ENCODE results near the gene TTL. TPM values are rescaled to one million over a fixed set of nuclear protein-coding genes. Genes with fewer than 3 reads are reported as not detected.

Gene TTL
- total and polyA plus RNA-seq, 4 donors: 3.6 to 9.5 (median 7.1) TPM

DNA sequence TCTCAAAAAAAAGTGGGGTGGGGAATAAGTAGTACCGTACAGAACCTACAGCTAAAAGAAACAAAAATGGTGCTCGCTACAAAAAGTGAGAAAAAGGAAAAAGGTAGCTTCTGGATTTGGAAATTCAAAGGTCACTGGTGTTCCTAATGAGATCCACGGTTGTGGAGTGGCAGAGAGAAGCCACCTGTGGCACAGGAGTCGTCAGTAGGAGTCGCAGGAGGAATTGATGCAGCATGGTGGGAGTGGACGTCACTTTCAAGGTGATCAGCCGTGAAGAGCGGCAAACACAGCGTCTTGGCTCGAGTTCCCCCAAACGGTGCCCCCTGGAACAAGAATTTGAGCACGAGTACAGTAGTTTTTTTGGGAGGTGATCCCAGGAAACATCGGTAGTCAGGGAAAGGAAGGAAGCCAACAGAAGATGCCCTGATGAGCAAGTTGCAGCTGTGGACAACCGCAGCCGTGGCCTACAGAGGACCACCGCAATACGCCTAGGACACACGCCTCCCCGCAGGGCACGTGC is 1.4 kb upstream of the TTL start:
- TF ChIP-seq, protein P1, sequence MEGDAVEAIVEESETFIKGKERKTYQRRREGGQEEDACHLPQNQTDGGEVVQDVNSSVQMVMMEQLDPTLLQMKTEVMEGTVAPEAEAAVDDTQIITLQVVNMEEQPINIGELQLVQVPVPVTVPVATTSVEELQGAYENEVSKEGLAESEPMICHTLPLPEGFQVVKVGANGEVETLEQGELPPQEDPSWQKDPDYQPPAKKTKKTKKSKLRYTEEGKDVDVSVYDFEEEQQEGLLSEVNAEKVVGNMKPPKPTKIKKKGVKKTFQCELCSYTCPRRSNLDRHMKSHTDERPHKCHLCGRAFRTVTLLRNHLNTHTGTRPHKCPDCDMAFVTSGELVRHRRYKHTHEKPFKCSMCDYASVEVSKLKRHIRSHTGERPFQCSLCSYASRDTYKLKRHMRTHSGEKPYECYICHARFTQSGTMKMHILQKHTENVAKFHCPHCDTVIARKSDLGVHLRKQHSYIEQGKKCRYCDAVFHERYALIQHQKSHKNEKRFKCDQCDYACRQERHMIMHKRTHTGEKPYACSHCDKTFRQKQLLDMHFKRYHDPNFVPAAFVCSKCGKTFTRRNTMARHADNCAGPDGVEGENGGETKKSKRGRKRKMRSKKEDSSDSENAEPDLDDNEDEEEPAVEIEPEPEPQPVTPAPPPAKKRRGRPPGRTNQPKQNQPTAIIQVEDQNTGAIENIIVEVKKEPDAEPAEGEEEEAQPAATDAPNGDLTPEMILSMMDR (IDR thresholded peaks at IDR 0.05; ENCODE audit: low read depth, low read length, missing input control): no peak
- TF ChIP-seq JUND (IDR thresholded peaks at IDR 0.05): no peak
- TF ChIP-seq NR2F2 (IDR thresholded peaks at IDR 0.05): no peak
- TF ChIP-seq TAF1 (conservative IDR thresholded peaks at IDR 0.05): no peak
- no peak for TF ChIP-seq HNF4A (conservative IDR thresholded peaks at IDR 0.05)
- no peak for TF ChIP-seq EGR1 (IDR thresholded peaks at IDR 0.05; ENCODE audit: low read depth in 2 of 2)
- TF ChIP-seq, protein P2, sequence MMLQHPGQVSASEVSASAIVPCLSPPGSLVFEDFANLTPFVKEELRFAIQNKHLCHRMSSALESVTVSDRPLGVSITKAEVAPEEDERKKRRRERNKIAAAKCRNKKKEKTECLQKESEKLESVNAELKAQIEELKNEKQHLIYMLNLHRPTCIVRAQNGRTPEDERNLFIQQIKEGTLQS (IDR thresholded peaks at IDR 0.05): no peak
- no peak for TF ChIP-seq YY1 (IDR thresholded peaks at IDR 0.05)
- no peak for TF ChIP-seq MAX (IDR thresholded peaks at IDR 0.05)
- no peak for TF ChIP-seq HNF4G (IDR thresholded peaks at IDR 0.05)
- no peak for TF ChIP-seq GABPA (IDR thresholded peaks at IDR 0.05 in 1 of 2, conservative IDR thresholded peaks at IDR 0.05 in 1 of 2)
- no peak for TF ChIP-seq RXRA (IDR thresholded peaks at IDR 0.05)
- no peak for TF ChIP-seq RAD21 (IDR thresholded peaks at IDR 0.05)
- TF ChIP-seq FOXA1 (IDR thresholded peaks at IDR 0.05): no peak
- TF ChIP-seq FOXA2 (IDR thresholded peaks at IDR 0.05): no peak
- no peak for DNase-seq (ENCODE audit: low spot score)
- no peak overlapping the region for H3K9ac ChIP-seq (ENCODE audit: low read depth in 1 of 2, low read length in 2 of 2)
- 15% methylated on average over 20 of the region's 20 CpGs for WGBS
- peaks cover 2 to 24% (median 16%) of the 10 kb centered on the region in 4 donors for H3K4me1 ChIP-seq (ENCODE audit: control insufficient read depth in 4 of 4, insufficient read depth in 4 of 4, low read length in 3 of 4)
- H3K27me3 ChIP-seq (ENCODE audit: control insufficient read depth in 4 of 4, insufficient read depth in 4 of 4, low read length in 3 of 4): no peaks in the 10 kb centered on the region
- H3K36me3 ChIP-seq (ENCODE audit: control insufficient read depth in 4 of 4, insufficient read depth in 3 of 4, low read depth in 1 of 4, low read length in 3 of 4): no peaks in the 10 kb centered on the region
- H3K9me3 ChIP-seq (ENCODE audit: control insufficient read depth in 4 of 4, low read length in 3 of 4): no peaks in the 10 kb centered on the region
- peak overlapping the region in 1 of 2 donors; percentile 81 for H3K27ac ChIP-seq (ENCODE audit: low read depth in 1 of 2, low read length in 2 of 2)
- peak overlapping the region in 2 of 3 donors; percentile 88 to 92 for H3K4me3 ChIP-seq (ENCODE audit: low read depth in 1 of 3, low read length in 3 of 3)

GRCh38 chr2:112481050-112481527 is 867 bp upstream of the TTL start:
- no peaks in the 10 kb centered on the region for H3K36me3 ChIP-seq (ENCODE audit: control insufficient read depth in 4 of 4, insufficient read depth in 3 of 4, low read depth in 1 of 4, low read length in 3 of 4)
- H3K27me3 ChIP-seq (ENCODE audit: control insufficient read depth in 4 of 4, insufficient read depth in 4 of 4, low read length in 3 of 4): no peaks in the 10 kb centered on the region
- no peaks in the 10 kb centered on the region for H3K9me3 ChIP-seq (ENCODE audit: control insufficient read depth in 4 of 4, low read length in 3 of 4)
- H3K4me1 ChIP-seq (ENCODE audit: control insufficient read depth in 4 of 4, insufficient read depth in 4 of 4, low read length in 3 of 4): peaks cover 2 to 24% (median 16%) of the 10 kb centered on the region in 4 donors
- H3K9ac ChIP-seq (ENCODE audit: low read depth in 1 of 2, low read length in 2 of 2): peak overlapping the region; percentile 72
- peak overlapping the region; percentile 59 to 81 for H3K27ac ChIP-seq (ENCODE audit: low read depth in 1 of 2, low read length in 2 of 2)
- H3K4me3 ChIP-seq (ENCODE audit: low read depth in 1 of 3, low read length in 3 of 3): peak overlapping the region; percentile 85 to 92 (median 88)
- DNase-seq (ENCODE audit: low spot score): peak; percentile 80
- TF ChIP-seq RXRA (IDR thresholded peaks at IDR 0.05) (no peak), YY1 (IDR thresholded peaks at IDR 0.05) (peak; percentile 23), FOXA2 (IDR thresholded peaks at IDR 0.05) (no peak), HNF4G (IDR thresholded peaks at IDR 0.05) (no peak), RAD21 (IDR thresholded peaks at IDR 0.05) (peak; percentile 81 to 86), MAX (IDR thresholded peaks at IDR 0.05) (peak; percentile 46), NR2F2 (IDR thresholded peaks at IDR 0.05) (peak; percentile 23)
- TF ChIP-seq, protein P1 (IDR thresholded peaks at IDR 0.05; ENCODE audit: low read depth, low read length, missing input control): peak; percentile 68
- WGBS: 0% methylated on average over 19 of the region's 19 CpGs
